SH-SY5Y (cell line): Measurements from ENCODE around the gene NME9.

Source experiments
- GATA2 ChIP-seq: IDR thresholded peaks from 2 replicates; pipeline ENCODE4 v1.6.1; 2011; ENCODE audit warnings: mild to moderate bottlenecking, low read depth, low read length
- GATA3 ChIP-seq: IDR thresholded peaks from 2 replicates; pipeline ENCODE4 v1.6.1; 2011; ENCODE audit warnings: low read depth, mild to moderate bottlenecking, low read length, moderate library complexity

NME9 gene

GRCh38 chr3:138329127-138329983 lies at the start of gene NME9:
Gene NME9, minus strand, starts transcription at chr3:138329851. Its CDS starts 516 bp downstream, at chr3:138329335.
- TF ChIP-seq GATA2 = peak; percentile 8; the same call in 1 of the 2 replicates
- TF ChIP-seq GATA3 = no peak

- TF ChIP-seq GATA3 = no peak
- TF ChIP-seq GATA2 = no peak
Measured at GRCh38 chr3:138378990-138379389, 49.3 kb upstream of the NME9 start.

- TF ChIP-seq GATA3 (no peak), GATA2 (no peak)
Measured at GRCh38 chr3:138378331-138378730, 48.7 kb upstream of the NME9 start.

GRCh38 chr3:138377804-138378203 lies 48.2 kb upstream of the NME9 start:
- TF ChIP-seq GATA3 (no peak), GATA2 (no peak)

- TF ChIP-seq GATA3 (no peak), GATA2 (no peak)
Measured at GRCh38 chr3:138376663-138377062, 47.0 kb upstream of the NME9 start.

GRCh38 chr3:138375447-138375846 lies 45.8 kb upstream of the NME9 start:
- TF ChIP-seq GATA2 = no peak

GRCh38 chr3:138374573-138375134 lies 45.0 kb upstream of the NME9 start:
- TF ChIP-seq GATA3 (no peak), GATA2 (no peak)

GRCh38 chr3:138373736-138374094 lies 44.1 kb upstream of the NME9 start:
- TF ChIP-seq GATA2 = no peak
- TF ChIP-seq GATA3 = no peak

- TF ChIP-seq GATA3 (no peak), GATA2 (no peak)
Measured at GRCh38 chr3:138373087-138373735, 43.6 kb upstream of the NME9 start.

- no peak for TF ChIP-seq GATA3
- no peak for TF ChIP-seq GATA2
Measured at GRCh38 chr3:138371070-138371965, 41.7 kb upstream of the NME9 start.

- TF ChIP-seq GATA3 = no peak
Measured at GRCh38 chr3:138370321-138370720, 40.7 kb upstream of the NME9 start.

- no peak for TF ChIP-seq GATA2
- TF ChIP-seq GATA3 = no peak
Measured at GRCh38 chr3:138369151-138369900, 39.7 kb upstream of the NME9 start.

- TF ChIP-seq GATA3 = no peak
- TF ChIP-seq GATA2 = no peak
Measured at GRCh38 chr3:138367911-138368310, 38.3 kb upstream of the NME9 start.
